NCI-H82 (cell line): ENCODE results near the gene PRKG1.
"Not testable (repeated sequence)": the region's sequence is repeated elsewhere in the genome, so short reads cannot be mapped to it uniquely, and the experiment has no call there.

Experiments used
- DNase-seq: peaks from one replicate; lab custom pipeline; 2025; lab: John Stamatoyannopoulos, UW

PRKG1 gene

DNA sequence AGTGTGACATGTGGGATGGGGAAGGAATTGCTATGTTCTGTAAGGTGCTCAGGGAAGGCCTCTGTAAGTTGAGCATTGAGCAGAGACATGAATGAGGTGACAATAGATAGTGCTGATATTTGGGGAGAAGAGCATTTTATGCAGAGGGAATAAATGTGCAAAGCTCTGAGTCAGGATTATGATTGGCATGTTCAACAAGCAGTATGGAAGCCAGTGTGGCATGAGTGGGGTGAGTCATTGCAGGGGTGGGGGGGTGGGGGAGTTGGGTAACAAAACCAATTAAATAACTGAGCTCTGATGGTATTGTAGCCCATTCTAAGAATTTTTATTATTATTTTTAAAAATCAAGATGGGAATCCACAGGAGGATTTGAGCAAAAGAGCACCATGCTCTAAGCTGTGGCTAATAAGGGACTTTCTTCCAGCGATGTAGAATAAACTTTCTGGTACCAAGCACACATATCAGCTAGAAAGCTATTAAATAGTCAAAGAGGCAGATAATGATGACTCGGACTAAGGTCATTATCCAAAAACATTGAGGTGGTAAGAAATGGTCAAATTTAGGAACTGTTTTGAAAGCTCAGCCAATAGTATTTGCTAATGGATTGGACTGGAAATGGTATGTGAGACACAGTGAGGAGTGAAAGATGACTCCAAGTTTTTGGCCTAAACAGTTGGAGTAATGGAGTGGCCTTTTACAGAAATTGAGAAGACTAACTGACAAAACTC, 96.4 kb downstream of the PRKG1 start:
- no peak for DNase-seq

DNA sequence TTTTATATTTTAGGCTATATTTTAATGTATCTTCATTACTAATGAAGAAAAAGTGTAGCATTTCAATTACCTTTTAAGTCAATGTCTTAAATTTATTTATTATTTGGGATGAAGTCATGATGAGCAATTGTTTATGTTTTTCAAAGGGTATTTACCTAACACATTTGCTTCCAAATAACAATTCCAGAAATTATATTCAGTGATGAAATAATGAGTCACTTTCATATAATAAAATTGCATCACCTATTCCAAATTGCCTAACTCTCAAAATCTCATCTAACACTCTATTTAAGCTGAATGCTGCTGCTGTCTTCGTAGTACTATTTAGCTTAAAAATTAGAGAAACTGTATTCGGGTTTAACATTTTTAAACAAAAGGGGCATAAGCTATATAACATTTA, 97.7 kb downstream of the PRKG1 start:
- DNase-seq = no peak

DNA sequence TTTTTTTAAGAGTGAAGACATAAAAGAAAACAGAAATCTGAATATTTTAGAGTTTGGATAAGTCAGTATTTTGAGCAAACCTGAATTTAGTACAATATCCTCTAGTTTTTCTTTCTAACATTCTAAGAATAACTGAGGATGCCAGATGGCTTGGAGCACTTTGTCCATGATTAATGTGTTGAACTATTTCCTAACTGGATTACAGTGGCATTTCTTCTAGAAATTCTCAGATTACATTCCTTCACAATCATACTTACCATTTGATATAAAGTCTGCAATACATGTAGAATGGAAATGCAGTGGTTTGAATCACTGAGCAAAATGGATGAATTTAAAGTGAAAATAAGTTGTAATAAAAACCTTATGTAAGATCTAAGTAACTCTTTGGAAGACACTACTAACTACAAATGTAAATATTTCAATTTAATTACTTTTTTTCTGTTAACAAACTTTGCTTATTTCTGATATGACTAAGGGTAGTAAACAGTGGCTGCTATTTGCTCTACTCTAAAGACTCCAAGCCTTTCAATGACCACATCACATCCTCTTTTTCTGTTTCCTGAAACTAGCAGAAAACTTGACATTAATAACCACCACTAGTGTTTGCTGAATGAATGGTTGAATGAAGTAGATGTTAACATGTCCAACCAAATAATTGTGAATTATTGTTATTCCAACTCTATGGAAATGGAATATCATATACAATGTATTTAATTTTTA, 102.8 kb downstream of the PRKG1 start:
- DNase-seq = no peak

DNA sequence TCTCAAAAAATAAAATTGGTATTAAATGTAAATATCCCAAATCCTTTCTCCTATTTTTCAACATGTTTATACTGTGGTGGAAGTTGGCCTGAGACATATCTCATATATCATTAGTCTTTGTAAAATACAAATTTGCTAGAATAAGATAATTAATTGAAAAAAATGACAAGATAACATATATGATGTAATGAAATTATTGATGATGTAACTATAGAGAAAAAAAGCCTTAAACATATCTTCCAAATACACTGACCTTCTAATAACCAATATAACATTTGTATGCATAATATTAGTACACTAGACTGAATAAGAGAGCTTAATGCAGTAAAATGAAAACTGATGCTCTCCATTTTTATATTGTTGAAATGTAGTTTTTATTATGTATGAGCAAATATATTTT, 104.3 kb downstream of the PRKG1 start:
- no peak for DNase-seq

DNA sequence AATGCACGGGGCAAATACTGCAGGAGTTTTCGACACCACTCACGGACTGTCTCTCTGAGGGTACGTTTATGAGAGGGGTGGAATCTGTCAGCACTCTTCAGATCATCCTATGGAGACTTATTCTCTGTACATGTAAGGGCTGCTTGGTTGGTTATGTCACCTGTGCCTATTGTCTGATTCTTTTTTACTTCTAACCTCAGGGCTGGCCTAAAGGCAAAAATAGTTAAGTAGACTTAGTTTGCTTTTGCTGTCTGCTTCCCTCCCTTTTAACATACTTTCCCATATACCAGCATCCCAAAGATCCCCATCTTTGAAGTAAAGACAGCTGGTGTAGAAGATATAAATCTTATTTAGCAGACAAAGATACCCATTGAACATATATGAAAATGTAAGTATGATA, 105.9 kb downstream of the PRKG1 start:
- DNase-seq = no peak

DNA sequence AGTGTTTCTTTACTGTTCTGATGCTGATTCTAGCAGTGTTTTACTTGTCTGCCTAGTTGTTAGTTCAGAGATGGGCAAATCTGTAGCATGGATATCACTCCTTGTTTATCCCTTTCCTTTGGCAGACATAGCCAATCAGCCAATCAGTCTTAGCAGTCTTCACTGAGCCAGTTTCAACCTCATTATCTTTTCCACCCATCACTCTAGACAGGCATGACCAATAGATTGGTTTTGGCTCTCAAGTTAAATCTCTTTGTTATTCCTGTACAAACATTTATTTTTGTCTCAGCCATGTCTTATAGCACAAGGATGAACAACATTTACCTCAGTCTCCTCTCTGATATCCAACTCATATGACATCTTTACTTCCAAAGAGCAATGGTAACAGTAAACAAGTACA, 109.5 kb downstream of the PRKG1 start:
- no peak for DNase-seq

DNA sequence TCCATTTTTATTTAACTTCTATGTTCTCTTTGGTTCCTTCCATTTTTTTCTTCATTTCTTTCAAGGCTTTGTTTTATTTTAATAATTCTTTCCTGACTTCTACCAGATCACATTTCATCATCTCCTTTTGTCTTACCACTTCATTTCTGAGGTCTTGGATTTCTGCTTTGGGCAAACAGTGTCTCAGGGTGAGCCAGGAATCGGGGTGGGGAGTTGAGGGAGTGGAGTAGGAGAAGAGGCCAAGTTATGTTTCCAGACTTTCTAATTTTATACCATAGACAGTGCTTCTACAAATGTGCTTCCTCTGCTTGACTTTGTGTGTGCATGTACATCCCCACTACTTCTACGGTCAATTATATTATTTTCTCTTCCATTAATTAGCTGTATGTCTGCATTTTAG, 112.1 kb downstream of the PRKG1 start:
- no peak for DNase-seq

DNA sequence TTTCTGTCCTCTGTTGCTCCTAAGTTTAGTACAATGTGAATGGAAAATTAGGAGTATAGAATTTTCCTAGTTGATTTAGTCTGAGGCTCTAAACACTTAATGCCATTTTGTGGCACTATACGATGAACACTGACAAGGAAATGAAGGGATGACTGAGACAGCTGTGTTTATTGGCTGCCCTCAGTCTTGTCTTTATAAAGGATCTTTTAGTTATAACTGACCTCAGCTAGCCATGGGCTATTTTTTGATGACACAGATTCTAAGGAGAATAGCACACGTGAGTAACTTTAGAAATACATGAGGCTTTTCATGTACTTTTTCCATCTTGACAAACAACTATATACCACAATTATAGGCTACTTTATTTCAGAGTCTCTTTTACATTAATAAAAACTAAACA, 113.7 kb downstream of the PRKG1 start:
- no peak for DNase-seq

DNA sequence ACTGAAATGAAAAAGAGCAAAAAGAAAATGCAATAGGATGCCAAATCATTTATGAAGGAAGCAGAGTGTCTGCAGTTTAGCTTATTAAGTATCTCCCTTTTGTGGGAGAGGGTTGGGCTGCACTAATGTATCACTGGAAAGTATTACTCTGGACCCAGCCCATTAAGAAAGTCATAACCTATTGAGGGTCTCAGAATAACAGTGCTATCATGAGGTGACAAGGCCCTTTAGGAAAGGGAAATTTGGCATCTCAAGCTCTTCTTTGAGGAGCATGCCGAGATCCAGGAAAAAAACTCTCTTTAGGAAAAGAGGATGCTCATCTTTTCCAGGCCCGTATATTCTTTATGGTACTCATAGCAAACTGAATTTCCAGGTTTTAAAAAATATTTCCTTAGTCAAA, 114.6 kb downstream of the PRKG1 start:
- no peak for DNase-seq

DNA sequence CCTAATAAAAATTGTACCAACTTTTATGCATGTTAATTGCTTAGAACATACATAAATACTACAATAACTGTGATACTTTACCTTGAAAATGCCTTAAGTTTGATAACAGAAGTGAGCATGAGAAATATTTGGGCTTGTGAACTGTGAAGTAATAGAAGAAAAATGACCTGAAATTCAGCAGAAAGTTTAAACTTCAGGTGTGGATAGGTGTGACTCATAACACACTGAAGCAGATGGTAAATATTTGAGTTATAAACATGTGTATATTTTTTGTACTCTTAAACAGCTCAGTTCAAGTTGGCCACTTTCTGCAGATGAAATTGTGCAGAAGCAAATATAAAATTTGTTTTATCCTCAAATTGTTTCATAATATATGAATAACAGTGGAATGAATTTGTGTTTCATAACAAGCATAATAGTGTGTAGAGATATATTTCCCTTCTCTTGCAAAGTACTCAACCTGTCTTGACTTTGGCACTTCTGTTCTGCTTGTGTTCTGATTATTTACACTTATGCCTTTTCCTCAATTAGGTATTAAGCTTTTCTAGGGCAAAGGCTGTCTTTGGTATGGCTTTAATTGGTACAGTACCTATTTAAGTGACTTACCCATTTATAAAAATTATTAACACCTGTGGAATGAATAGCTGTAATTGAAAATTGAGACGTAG, 122.4 kb downstream of the PRKG1 start:
- no peak for DNase-seq

DNA sequence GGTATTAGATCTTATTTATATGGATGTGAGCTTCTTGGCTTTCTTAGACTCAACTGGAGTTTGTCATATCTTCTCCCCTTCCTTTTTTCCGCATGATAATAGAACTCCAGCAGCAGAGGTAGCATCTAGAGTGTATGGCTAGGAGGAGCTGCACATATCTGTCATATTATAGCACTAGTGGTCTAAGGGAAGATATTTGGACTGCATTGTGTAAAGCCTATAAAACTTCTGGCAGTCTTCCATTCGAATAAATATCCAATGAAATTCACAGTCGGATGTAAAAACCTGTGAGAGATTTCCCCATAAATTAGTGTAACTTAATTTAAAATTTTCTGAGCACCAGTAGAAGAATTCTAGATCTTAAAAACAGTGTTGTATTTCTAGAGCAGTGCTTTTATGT, 123.9 kb downstream of the PRKG1 start:
- DNase-seq = no peak

DNA sequence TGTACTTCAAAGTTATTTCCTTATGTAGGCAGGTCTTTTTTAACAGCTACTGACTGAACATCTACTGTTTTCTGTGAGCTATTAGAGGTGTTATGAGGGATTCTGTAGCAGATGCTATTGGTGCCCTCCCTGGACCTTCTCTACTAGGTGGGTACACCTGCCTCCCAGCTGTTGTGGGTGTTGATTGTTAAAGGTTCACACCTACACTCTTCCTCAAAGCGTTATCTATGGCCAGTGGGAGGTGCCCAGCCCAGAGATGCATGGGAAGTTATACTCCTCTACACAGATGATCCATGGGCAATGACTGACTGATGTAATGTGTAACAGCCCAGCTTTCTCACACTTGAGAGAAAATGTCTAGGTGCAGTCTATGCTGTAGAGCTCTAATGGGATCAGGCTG, 127.7 kb downstream of the PRKG1 start:
- DNase-seq = no peak

DNA sequence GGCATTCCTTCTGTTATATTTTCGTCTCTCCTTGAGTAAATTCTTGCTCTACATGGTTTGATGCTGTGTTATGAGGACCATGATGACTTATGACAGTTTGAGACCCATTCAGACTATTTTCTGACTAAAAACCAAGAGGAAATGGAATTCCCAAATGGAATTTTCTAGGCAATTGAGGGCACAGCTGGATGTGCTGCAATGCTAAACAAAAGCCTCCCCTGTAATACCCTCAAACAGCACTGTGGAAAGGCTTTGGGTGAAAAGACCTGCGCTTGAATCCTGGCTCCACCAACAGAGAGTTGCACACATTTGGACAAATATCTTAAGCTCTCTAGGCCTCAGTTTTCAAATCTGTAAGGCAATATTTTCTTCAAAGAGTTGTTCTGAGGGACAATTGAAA, 129.1 kb downstream of the PRKG1 start:
- DNase-seq = no peak

DNA sequence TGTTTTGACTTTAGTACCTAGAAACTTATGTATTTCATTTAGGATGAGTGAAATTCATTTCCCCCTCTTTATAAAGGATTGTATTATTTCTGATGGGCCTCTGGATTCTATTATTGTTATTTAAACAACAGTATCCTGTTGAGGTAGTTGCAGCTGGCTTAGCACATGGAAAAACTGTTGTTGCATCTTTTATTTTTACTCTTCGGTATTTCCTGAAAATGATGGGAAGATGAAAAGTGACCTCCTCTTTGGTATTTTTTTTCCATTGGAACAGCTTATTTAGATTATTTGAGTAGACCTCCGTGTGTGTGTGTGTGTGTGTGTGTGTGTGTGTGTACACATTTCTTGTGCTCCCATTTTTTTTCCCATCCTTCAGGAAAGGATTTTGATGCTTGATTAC, 129.8 kb downstream of the PRKG1 start:
- DNase-seq = no peak

DNA sequence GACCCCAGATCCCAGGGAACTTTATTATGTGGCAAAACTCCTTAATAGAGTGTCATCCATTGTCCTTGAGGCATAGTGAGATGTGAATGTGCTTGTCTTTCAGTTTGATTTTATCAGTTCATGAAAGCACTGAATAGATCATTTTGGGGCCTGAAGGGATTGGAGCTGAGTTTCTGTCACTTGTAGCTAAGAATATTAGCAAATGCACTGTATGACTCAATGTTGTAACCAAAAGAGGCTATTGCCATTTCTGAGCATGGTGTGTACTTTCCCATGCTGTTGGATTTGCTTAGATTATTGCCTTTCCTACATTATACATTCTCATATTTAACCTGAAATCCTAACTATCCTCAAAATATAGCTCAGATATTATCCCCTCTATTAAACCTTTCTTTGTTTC, 130.4 kb downstream of the PRKG1 start:
- no peak for DNase-seq

DNA sequence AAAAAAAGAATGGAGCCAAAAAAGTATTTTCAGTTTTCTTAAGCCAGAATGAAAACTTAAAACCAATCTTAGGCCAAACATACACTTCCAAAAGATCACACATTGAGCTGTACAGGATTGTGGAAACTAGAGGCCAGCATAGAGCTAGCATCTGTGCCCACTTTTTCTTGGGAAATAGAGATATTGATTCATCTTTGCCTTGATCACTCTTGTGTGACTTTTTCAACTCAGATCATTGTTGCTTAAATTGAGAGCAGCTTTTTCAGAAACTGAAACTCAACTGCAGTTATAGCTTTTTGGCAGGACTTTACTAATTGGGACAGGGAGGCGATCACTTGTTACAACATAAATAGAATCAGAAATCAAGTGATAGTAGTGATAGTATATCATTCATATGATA, 132.2 kb downstream of the PRKG1 start:
- DNase-seq = no peak

DNA sequence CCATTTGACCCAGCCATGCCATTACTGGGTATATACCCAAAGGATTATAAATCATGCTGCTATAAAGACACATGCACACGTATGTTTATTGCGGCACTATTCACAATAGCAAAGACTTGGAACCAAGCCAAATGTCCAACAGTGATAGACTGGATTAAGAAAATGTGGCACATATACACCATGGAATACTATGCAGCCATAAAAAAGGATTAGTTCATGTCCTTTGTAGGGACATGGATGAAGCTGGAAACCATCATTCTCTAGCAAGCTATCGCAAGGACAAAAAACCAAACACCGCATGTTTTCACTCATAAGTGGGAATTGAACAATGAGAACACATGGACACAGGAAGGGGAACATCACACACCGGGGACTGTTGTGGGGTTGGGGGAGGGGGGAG, 138.7 kb downstream of the PRKG1 start:
- DNase-seq = not testable (repeated sequence)

DNA sequence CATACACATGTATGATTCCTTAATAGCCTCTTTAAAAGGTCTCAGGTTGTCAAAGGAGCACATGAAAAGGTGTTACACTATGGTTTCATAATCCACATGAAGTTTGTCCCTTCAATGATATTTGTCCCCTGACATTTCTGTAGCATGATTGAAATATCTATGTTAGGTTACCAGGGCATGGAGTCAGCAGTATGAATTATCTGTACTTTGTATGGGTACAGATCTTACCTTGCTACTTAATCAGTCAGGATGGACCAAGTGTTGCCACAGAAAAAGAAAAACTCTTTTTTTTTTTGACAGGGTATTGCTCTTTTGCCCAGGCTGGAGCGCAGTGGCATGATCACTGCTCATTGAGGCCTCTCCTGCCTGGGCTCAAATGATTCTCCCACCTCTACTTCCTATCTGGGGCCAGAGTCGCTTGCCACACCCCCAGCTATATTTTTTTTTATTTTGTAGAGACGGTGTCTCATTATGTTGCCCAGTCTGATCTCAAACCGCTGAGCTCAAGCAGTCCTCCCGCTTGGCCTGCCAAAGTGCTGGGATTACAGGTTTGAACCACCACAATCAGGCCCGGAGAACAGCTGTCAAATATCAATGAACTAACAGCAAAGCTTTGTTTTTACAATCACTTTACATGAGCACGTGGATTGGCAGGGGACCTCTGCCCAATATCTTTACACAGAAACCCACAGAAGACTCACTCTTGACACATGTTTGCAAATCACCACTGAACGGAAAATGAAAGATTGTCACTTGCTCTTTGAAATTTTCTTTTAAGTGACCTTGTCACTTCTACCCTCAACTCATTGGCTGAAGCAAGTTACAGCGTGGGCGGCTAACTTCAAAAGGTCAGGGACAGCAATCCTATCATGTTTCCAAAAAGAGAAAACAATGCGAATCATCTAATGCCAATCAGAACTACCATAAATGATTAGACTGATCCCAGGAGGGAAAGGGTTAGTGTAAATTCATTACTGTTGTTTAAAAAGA, 140.2 kb downstream of the PRKG1 start:
- peak; percentile 0 for DNase-seq

DNA sequence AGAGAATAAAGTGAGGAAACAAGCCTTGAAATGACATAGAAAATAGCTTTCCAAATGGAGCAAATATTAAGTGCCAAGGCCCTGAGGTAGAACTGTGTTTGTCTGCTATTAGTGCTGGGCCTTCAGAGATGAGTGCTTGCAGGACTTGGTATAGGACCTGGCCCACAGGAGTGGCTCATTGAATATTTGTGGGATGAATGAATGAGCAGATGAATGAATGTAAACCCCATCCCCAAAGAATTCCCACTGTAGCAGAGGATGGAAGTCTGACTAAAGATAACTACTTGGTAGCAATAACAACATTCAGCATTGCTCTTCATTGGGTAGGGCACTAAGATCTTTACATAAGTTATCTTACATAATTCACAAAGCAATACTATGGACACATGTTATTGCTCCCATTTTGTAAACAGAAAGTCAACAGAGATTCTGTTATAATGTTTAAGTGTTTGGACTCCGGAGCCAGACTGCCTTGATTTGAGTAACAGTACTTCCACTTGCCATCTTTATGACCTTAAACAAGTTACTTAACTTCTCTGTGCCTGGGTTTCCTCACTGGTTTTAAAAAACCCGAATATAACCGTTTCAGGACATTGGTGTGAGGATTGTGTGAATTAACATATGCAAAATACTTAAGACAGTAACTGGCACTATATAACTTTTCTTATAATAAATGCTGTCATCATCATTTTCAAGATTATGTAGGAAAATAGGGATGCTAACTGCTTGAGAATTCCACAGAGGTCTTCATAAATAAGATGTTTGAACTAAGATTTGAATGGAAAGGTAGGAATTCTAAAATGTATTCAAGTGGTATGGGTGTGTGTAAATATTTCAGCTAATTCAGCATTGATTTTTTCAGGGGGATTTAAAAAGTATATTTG, 141.9 kb downstream of the PRKG1 start:
- DNase-seq = no peak

DNA sequence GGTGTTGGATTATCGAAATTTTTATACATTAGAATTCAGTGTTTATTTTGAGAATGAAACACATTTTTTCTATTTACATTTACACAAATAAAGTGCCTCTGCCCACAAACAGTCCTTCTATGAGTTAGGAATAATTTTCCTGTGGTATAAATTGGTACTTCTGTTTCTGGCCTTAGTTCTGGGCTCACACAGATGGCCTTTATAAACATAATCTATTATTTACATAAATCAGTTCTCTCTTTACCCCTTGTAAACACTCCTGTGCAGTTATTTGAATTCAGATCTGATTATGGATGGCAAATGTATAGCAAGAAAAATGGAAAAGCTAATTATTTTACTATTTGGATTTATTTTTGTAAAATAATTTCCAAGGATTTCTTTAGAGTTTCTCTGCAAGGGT, 143.2 kb downstream of the PRKG1 start:
- no peak for DNase-seq

DNA sequence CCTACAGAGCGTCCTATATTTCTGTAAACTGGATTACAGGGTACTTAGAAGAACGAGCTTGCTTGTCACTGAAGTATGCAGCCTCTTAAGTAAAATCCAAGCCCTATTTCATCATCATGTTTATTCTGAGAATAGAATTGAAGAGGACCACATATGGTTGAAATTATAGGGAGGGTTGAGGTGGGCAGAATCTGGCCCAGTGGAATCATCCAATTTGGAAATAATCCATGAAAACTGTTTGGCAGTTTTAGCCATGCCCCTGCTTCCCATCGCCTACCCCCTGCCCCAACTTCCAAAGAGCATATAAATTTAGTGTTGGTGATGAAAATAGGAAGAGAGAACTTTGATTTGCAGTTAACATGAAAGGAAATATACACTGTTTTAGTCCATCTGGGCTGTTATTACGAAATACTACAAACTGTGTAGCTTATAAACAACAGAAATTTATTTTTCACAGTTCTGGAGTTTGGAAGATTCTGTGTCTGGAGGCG, 150.4 kb downstream of the PRKG1 start:
- peak; percentile 0 for DNase-seq
